KOPT-K1 (cell line): ENCODE measurements around the gene TBC1D30.

Experiments
- H3K27ac ChIP-seq: fragments of 200-600 bp; sonication (generic); 2 replicates; pipeline ENCODE4 v1.5.1; 2016; ENCODE audit warnings: antibody characterized with exemption, mild to moderate bottlenecking, low read depth, low read length; ENCODE audit not compliant: poor library complexity, severe bottlenecking
- H3K36me3 ChIP-seq: fragments of 200-600 bp; sonication (generic); 2 replicates; pipeline ENCODE4 v1.5.1; 2017; ENCODE audit warnings: antibody characterized with exemption, mild to moderate bottlenecking, low read length, moderate library complexity; ENCODE audit not compliant: insufficient read depth
- H3K9me3 ChIP-seq: fragments of 200-600 bp; sonication (generic); 2 replicates; pipeline ENCODE4 v1.5.1; 2017; ENCODE audit warnings: antibody characterized with exemption, low read length, mild to moderate bottlenecking; ENCODE audit not compliant: insufficient read depth, poor library complexity, severe bottlenecking

The TBC1D30 gene

GRCh38 chr12:64903479-64904152 lies 79.2 kb downstream of the TBC1D30 start:
- Histone ChIP-seq H3K9me3 (no peaks in the 10 kb centered on the region), H3K27ac (no peak overlapping the region), H3K36me3 (no peaks in the 10 kb centered on the region)

GRCh38 chr12:64907097-64907496 lies 82.7 kb downstream of the TBC1D30 start:
- no peaks in the 10 kb centered on the region for H3K9me3 ChIP-seq
- no peak overlapping the region for H3K27ac ChIP-seq
- no peaks in the 10 kb centered on the region for H3K36me3 ChIP-seq

- Histone ChIP-seq H3K36me3 (no peaks in the 10 kb centered on the region), H3K9me3 (no peaks in the 10 kb centered on the region), H3K27ac (no peak overlapping the region)
These were observed 84.7 kb downstream of the TBC1D30 start for GRCh38 chr12:64909124-64909523.

- no peaks in the 10 kb centered on the region for H3K36me3 ChIP-seq
- no peak overlapping the region for H3K27ac ChIP-seq
- H3K9me3 ChIP-seq, result no peaks in the 10 kb centered on the region
These were observed 86.6 kb downstream of the TBC1D30 start for GRCh38 chr12:64911081-64911480.

- no peaks in the 10 kb centered on the region for H3K36me3 ChIP-seq
- H3K27ac ChIP-seq, result no peak overlapping the region
These were observed 87.5 kb downstream of the TBC1D30 start for GRCh38 chr12:64911912-64912311.

GRCh38 chr12:64912516-64913255 lies 88.2 kb downstream of the TBC1D30 start:
- Histone ChIP-seq H3K36me3 (no peaks in the 10 kb centered on the region), H3K27ac (no peak overlapping the region), H3K9me3 (no peaks in the 10 kb centered on the region)

More at GRCh38 chr12:64911912-64912311, 87.5 kb downstream of the TBC1D30 start:
- no peaks in the 10 kb centered on the region for H3K9me3 ChIP-seq

- Histone ChIP-seq H3K9me3 (no peaks in the 10 kb centered on the region), H3K27ac (no peak overlapping the region), H3K36me3 (no peaks in the 10 kb centered on the region)
These were observed 90.8 kb downstream of the TBC1D30 start for GRCh38 chr12:64915242-64915641.

GRCh38 chr12:64916411-64917261 lies 92.2 kb downstream of the TBC1D30 start:
- no peaks in the 10 kb centered on the region for H3K9me3 ChIP-seq
- H3K36me3 ChIP-seq, result no peaks in the 10 kb centered on the region
- no peak overlapping the region for H3K27ac ChIP-seq

GRCh38 chr12:64918344-64918743 lies 93.9 kb downstream of the TBC1D30 start:
- Histone ChIP-seq H3K9me3 (no peaks in the 10 kb centered on the region), H3K27ac (no peak overlapping the region), H3K36me3 (no peaks in the 10 kb centered on the region)

- H3K36me3 ChIP-seq, result no peaks in the 10 kb centered on the region
- no peak overlapping the region for H3K27ac ChIP-seq
- no peaks in the 10 kb centered on the region for H3K9me3 ChIP-seq
These were observed 94.4 kb downstream of the TBC1D30 start for GRCh38 chr12:64918801-64919200.

- Histone ChIP-seq H3K36me3 (no peaks in the 10 kb centered on the region), H3K27ac (no peak overlapping the region), H3K9me3 (no peaks in the 10 kb centered on the region)
These were observed 98.4 kb downstream of the TBC1D30 start for GRCh38 chr12:64922853-64923252.

- Histone ChIP-seq H3K27ac (no peak overlapping the region), H3K9me3 (no peaks in the 10 kb centered on the region), H3K36me3 (no peaks in the 10 kb centered on the region)
These were observed 99.1 kb downstream of the TBC1D30 start for GRCh38 chr12:64923536-64923935.
